GM10266 (cell line): Measurements from ENCODE around the gene ADO.

Experiments used
- DNase-seq: peaks from one replicate; pipeline ENCODE4 v3.0.0; 2012; ENCODE audit errors: extremely low spot score
- TF ChIP-seq, protein P1 (sequence below): IDR thresholded peaks from 2 replicates; pipeline ENCODE4 v1.5.1; 2012; ENCODE audit warnings: mild to moderate bottlenecking, low read depth; ENCODE audit not compliant: control insufficient read depth, insufficient read depth; ENCODE audit errors: missing control alignments

The ADO gene

DNA sequence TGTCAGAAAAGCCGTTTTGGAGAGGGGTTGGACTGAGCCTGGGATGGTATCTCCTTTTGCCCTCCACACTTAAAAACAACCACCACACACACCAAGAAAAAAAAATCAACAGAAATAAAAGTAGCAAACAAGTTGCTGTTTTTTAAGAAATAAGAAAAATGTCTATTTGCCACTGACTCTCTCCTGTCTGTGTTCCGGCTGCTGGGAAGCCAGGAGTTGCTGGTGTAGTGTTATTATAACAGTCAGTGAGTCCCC is 11.5 kb downstream of the ADO start:
- DNase-seq: no peak
- TF ChIP-seq, protein P1, sequence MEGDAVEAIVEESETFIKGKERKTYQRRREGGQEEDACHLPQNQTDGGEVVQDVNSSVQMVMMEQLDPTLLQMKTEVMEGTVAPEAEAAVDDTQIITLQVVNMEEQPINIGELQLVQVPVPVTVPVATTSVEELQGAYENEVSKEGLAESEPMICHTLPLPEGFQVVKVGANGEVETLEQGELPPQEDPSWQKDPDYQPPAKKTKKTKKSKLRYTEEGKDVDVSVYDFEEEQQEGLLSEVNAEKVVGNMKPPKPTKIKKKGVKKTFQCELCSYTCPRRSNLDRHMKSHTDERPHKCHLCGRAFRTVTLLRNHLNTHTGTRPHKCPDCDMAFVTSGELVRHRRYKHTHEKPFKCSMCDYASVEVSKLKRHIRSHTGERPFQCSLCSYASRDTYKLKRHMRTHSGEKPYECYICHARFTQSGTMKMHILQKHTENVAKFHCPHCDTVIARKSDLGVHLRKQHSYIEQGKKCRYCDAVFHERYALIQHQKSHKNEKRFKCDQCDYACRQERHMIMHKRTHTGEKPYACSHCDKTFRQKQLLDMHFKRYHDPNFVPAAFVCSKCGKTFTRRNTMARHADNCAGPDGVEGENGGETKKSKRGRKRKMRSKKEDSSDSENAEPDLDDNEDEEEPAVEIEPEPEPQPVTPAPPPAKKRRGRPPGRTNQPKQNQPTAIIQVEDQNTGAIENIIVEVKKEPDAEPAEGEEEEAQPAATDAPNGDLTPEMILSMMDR: no peak

DNA sequence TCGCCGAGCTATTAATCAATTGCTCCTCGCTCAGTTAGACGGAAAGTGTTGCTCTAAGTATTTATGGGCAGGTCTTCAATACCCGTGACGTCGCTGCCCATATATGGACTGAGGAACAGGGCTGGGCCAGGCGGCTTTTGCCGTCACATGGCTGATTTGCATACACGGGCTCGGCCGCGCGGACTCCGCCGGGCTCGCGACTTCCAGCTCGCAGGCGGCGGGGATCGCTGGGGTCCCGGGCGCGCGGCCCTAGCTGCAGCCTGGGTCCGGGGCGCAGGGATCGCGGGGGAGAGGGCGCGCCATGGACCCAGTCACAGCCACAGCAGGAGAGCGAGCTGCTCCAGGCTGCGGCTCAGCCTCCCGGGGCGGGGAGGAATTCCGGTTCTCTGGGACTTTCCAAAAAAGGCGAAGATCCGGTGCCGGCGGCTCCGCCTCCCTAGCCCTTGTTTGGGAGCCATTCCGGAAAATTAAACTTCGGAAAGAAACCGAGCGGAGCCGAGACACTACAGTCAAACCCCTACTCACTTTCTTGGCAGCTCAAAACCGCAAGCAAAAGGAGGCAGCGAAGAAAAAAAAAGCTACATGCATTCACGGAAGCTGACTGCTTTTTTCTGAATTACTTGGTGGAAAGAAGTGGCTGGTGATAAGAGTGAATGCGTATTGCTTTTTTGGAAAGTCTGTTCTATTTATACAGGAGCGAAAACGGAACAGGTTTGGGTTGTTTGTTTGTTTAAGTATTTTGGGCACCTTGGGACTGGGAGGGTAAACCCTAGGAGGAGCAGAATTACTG is 12.0 kb downstream of the ADO start, which contains the start of gene EGR2:
Gene EGR2, minus strand, starts transcription at position 36 of the 790 bp plus-strand sequence. CDS start 337 bp downstream, outside the sequence.
- TF ChIP-seq, protein P1: no peak
- peak; percentile 98 for DNase-seq

DNA sequence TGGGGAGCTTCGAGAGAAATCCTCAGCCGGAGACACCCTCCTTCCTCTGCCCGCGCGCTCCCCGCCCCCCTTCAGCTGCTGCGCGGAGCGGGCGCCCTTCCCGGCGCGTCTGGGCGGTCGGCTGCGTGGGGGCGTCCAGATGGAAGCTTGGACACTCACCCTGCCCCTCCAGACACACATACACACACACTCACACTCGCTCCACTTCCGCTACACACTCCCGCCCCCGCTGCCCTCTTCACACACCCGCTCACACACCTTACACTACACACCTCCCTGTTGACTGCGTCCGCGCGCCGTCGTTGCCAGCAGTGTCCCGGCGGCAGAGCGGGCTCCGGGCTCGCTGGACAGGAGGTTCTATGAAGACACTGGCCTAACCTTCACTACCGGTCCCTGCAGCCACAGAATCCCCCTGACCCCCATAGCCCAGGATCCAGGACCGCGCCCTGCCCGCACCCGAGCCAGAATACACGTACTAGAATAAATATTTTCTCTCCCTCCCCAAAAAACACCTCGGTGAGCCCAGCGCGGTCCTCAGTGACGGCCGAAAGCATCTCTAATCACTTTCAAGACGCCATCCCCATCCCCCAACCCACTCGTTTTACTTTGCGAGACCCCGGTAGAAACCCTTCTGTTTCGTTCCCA is 12.7 kb downstream of the ADO start:
- peak; percentile 49 for DNase-seq
- TF ChIP-seq, protein P1: no peak

DNA sequence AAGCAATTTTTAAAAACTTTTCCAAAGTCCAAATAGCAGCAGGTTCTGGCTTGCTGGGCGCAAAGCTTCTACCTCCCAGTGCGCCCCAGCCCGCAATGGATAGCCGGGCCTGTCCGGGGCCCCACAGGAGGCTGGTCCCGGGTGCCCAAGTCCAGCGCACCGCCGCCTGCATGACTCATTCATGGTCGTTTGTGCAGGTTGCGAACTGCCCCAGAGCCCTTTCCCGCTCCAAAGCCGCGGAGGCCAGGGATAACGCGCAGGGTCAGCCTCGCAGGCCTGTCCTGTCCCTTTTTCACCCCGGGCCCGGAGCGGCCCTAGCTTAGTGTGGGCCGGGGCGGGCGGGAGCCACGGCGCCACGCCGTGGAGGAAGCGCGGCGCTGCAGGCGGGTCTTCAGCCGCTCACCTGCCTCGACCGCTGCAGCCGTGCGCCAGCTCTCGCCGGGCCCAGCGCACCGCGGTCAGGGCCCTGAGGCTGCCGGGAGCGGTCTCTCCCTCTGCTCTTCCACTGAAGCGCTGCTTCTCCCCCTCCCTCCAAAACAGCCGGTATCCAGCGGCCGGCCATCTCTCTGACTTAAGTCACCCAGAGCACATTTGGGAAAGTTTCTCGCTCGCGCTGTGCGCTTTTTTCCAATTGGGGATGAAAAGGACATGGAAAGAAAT is 13.4 kb downstream of the ADO start:
- DNase-seq: peak; percentile 93

DNA sequence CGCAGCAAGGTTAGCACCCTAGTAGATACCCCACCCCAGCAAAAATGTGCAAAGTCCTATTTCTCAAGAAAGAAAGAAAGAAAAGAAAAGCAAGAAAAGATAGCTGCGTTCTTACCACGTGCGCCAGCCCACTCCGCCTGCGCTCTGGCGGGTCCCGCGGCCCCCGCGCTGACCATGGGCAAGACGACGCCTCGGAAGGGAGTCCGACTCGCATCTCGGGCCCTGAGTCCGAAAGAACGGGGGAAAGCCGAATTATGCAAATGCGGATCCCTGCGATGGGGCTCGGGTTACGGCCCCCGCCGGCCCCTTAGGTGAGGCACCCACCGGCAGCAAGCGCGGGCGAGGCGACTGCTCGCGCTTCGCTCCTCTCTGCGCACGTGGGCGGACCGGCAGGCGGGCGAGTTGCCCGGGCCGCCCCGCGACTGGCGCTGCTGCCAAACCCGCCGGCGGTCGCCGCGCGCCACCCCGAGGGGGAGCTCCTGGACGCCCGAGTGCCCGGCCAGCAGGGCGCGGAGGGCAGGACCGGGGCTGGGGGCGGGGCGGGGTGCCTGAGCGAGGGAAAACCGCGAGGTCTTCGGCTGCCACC is 14.0 kb downstream of the ADO start:
- peak; percentile 78 for DNase-seq
- TF ChIP-seq, protein P1: peak; percentile 64

More for the DNA sequence above, 13.4 kb downstream of the ADO start:
- TF ChIP-seq, protein P1: peak; percentile 95

DNA sequence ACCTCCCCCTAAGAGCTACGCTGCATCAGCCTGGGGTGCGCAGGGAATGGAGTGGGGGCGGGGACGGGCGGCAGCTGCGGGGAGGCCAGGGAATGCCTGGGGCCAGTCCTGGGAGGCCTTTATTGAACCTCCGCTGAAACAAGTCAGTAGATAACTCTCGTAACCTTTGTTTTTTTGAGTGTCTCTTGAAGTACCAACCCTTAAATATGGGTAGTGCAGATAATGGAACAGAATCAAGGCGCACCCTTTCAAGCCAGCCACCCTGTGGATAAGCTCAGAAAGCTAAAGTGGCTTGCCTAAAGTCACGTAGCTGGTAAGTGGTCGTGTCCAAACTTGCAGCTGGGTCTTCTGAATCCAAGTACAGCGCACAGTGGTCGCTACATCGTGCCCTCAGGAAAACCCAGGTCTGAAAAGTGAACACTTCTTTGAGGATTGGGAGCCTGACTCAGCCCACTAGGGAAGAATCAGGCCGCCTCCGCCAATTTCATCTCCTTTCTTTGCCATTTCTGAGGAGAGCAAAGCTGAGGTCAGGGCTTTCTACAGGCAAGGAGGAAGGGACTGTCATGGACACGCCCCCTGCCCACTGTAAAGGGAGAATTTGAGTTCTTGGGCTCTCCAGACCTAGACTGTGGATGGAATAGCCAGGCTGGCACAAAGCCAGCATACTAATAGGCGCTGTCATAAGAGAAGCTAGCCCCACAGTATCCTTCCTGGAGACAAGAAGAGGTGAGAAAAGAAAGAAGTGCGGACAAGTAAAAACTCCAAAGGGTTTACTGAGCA is 14.8 kb downstream of the ADO start:
- TF ChIP-seq, protein P1: no peak

More for the DNA sequence above, 14.8 kb downstream of the ADO start:
- no peak for DNase-seq
